ENCODE data around the gene INPP4B.

DNA sequence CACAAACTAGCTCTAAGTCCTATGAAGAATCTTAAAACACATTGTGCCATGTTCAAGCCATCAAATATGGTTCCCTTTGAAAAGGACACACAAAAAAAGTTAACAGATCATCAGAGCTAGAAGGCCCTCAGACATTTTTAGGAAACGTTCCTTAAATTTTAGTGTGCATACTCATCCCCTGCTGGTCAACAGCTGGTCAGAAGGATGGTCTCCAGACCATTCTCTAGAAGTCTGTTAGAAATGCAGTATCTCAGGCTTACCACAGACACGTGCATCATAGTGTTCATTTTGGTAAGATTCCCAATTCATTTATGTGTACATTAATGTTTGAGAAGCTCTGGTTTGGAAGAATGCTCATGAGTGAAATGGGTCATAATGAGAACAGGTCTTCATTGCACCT, 523.1 kb downstream of the INPP4B start:
- TF ChIP-seq POLR2AphosphoS5 (IDR thresholded peaks at IDR 0.05; ENCODE audit: low read depth, low read length) (no peak), EP300 (IDR thresholded peaks at IDR 0.05; ENCODE audit: borderline replicate concordance in 1 of 2, low read depth in 1 of 2, low read length in 1 of 2) (no peak), RFX5 (IDR thresholded peaks at IDR 0.05; ENCODE audit: low read length) (no peak), RCOR1 (IDR thresholded peaks at IDR 0.05; ENCODE audit: low read length) (no peak), FOXJ3 (CRISPR knock-in tag; IDR thresholded peaks at IDR 0.05) (no peak)
- TF ChIP-seq, protein P1, sequence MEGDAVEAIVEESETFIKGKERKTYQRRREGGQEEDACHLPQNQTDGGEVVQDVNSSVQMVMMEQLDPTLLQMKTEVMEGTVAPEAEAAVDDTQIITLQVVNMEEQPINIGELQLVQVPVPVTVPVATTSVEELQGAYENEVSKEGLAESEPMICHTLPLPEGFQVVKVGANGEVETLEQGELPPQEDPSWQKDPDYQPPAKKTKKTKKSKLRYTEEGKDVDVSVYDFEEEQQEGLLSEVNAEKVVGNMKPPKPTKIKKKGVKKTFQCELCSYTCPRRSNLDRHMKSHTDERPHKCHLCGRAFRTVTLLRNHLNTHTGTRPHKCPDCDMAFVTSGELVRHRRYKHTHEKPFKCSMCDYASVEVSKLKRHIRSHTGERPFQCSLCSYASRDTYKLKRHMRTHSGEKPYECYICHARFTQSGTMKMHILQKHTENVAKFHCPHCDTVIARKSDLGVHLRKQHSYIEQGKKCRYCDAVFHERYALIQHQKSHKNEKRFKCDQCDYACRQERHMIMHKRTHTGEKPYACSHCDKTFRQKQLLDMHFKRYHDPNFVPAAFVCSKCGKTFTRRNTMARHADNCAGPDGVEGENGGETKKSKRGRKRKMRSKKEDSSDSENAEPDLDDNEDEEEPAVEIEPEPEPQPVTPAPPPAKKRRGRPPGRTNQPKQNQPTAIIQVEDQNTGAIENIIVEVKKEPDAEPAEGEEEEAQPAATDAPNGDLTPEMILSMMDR (IDR thresholded peaks at IDR 0.05): no peak
- TF ChIP-seq, protein P2, sequence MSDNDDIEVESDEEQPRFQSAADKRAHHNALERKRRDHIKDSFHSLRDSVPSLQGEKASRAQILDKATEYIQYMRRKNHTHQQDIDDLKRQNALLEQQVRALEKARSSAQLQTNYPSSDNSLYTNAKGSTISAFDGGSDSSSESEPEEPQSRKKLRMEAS (IDR thresholded peaks at IDR 0.05; ENCODE audit: low read depth): no peak
- TF ChIP-seq, protein P3, sequence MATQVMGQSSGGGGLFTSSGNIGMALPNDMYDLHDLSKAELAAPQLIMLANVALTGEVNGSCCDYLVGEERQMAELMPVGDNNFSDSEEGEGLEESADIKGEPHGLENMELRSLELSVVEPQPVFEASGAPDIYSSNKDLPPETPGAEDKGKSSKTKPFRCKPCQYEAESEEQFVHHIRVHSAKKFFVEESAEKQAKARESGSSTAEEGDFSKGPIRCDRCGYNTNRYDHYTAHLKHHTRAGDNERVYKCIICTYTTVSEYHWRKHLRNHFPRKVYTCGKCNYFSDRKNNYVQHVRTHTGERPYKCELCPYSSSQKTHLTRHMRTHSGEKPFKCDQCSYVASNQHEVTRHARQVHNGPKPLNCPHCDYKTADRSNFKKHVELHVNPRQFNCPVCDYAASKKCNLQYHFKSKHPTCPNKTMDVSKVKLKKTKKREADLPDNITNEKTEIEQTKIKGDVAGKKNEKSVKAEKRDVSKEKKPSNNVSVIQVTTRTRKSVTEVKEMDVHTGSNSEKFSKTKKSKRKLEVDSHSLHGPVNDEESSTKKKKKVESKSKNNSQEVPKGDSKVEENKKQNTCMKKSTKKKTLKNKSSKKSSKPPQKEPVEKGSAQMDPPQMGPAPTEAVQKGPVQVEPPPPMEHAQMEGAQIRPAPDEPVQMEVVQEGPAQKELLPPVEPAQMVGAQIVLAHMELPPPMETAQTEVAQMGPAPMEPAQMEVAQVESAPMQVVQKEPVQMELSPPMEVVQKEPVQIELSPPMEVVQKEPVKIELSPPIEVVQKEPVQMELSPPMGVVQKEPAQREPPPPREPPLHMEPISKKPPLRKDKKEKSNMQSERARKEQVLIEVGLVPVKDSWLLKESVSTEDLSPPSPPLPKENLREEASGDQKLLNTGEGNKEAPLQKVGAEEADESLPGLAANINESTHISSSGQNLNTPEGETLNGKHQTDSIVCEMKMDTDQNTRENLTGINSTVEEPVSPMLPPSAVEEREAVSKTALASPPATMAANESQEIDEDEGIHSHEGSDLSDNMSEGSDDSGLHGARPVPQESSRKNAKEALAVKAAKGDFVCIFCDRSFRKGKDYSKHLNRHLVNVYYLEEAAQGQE (IDR thresholded peaks at IDR 0.05; ENCODE audit: low read depth, low read length): no peak
